SIG-M5 (cell line): ENCODE data around the gene PSMD13.

ENCODE experiments used
- DNase-seq: peaks from one replicate; lab custom pipeline; 2025; lab: John Stamatoyannopoulos, UW

The PSMD13 gene

DNA sequence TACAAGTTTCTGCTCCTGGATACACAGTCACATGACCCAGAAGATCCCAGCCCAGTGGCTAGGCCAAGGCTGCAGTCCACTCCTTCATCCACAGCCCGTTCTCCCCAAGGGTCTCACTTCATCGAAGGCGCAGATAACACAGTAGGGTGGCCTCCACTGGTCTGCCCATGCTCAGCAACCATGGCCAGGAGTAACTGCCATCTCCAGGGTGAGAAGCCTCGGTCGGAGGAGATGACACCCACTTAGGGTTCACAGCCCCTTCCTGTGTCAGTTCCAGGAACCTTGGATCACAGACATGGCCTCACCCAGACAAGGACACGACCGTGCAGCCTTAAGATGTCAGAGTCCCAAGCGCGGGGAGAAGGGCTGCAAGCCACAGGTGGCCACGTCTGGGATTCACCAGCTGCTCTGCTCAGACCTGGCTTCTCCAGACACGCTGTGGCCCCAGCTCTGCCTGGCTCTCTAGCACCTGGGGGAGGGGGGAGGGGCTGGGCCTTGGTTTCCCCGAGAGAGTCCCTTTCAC lies 32.1 kb upstream of the PSMD13 start:
- DNase-seq = no peak

DNA sequence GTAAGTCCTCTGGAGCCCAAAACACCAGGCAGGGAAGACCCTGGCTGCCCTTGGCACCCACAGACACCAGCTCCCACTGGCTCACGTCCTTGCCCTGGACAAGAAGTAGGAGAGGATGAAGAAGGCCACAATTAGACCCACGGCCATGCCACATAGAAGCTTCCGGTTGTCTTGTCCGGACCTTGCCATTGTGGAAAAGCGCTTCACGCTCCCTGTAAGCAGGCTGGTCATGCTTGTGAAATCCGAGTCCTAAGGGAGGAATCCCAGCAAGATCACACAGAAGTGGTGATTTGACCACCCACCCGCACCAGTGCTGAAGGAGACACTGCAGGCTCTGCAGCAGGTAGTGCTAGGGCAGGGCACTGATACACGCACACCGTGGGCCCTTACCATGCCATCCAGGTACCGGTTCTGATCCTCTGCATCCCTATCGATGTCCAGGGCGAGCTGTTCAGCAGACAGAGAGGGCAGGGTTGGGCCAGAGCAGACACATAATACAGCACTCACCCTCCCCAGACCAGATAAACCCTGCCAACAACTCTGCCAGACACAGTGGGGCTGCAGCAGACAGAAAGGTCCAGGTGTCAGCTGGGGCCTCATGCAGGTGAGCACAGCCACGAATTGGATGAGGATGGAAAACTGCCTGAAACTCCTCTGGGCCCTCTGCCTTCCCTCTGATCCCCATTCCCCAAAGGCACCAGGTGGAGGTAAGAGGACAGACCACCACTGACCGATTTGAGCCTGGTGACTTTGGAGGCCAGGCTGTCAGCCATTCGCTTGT lies 31.4 kb upstream of the PSMD13 start:
- DNase-seq = no peak

DNA sequence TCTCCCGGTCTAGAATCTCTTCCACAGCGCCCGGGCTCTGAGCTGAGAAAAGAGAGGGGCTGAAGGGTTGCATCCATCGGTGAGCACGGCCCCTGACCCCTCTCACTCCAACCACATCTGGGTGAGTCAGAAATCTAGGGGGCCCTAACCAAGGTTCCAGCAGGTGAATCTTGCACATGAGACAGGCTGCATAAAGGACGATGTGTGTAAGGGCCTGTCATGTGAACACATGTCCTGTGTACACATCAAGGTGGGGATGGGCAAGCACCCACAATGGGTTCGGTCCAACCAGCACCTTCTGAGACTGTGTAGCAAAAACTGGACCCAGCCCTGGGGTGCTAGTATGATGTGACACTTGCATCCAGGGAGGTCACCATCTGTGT lies 30.8 kb upstream of the PSMD13 start:
- no peak for DNase-seq

DNA sequence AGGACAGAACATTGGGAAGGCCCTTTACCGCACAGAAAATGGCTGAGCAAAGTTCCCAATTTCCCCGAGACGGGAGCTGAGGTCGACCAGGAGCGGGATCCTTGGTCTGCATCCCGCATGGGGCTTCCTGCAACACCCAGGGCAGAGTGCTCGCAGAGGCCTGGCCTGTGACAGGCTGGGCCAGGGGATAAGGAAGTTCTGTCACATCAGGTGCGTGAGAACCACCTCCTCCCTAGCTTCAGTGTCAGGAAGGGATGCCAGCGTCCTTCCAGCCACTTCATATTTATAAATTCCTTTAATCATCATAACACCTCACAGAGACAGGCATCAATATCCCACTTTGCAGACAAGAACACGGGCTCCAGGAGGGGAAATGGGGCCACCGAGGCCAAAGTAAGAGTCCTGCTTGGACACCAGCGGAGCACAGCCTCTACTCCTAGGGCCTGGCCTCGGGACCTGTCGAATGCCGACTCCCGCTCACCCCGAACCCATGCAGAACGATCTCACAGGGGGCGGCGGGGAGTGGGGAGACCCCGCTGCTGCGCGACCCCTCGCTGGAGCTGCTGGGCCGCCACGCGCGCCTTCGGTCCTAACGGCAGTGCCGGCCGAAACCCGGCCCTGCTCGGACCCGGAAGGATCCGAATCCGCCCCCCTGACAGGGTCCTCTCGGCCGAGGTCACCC lies 30.1 kb upstream of the PSMD13 start:
- no peak for DNase-seq

DNA sequence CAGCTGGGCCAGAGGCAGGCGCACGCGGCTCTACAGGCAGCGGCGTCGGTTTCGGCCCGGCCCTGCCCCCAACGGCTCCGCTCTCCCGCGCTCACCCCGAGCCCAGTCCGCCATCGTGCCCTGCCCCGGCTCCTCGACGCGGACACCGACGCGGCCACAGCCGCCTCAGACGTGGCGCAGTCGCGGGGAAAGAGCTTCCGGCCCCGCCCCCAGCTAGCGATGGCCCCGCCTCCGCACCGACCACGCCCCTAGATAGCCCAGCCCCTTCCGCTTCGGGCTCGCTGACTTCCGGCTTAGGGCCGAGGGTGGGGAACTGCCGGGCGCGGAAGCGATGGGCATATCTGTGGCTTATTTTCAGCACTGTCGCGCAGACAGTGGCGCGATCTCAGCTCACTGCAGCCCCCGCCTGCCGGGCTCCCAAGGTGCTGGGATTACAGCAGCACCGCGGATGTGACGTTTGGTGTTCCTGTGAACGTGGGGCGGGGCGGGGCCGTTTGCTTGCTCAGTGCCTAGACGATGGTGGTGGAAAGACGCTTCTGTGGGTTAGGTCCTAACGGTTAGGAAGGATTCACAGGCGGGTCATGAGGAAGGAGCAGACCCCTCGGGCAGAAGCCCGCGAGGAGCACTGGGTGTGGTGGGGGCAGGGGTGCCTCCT lies 29.4 kb upstream of the PSMD13 start, which contains the start of the genes BET1L and RIC8A:
BET1L (minus strand) TSS at position 192 of the 655 bp plus-strand sequence; CDS start at position 114, 78 bp downstream.
RIC8A (plus strand) TSS at position 501 of the 655 bp plus-strand sequence. CDS start 1,147 bp downstream, outside the sequence.
- DNase-seq = peak; percentile 84

DNA sequence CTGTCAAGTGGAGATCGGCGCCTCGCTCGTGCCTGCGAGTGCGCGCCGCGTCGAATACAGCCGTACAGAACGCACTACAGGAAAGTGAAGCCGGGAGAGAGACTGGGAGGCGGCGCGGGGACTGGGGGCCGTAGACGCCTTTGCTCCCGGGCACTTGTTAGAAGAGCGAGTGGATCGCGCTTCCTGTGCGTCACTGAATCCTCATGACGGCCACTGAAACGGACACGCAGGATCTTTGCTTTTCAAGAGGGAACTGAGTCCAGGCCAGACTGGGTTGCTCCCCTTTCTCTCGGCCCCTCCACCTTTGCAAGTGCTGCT lies 29.0 kb upstream of the PSMD13 start:
- no peak for DNase-seq

DNA sequence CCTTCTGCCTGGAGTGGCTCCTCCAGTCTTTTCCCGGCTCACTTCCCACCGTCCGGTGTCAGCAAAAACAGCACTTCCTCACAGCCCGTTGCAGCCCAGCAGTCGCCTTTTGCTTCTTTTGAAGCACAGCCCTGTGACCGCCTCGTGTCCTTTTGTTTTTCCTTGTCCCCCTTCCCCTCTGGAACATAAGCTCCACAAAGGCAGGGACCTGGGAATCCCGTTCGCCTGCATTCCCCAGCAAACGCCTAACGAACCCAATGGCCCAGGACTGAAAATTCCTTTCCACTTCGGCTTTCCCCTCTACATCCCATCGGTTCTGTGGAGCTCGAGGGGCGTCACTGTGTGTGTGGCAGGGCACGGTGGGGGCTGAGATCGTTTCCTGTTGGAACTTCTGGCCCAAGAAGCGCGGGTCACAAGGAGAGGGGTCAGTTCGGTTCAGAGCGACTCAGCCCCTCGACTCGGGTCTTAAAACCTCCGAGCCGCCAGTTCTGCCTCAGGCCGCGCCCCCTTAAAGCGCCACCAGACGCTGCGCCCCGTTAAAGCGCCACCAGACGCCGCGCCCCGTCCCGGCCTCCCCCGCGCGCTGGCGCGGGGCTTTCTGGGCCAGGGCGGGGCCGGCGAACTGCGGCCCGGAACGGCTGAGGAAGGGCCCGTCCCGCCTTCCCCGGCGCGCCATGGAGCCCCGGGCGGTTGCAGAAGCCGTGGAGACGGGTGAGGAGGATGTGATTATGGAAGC lies 28.4 kb upstream of the PSMD13 start:
- DNase-seq = no peak

DNA sequence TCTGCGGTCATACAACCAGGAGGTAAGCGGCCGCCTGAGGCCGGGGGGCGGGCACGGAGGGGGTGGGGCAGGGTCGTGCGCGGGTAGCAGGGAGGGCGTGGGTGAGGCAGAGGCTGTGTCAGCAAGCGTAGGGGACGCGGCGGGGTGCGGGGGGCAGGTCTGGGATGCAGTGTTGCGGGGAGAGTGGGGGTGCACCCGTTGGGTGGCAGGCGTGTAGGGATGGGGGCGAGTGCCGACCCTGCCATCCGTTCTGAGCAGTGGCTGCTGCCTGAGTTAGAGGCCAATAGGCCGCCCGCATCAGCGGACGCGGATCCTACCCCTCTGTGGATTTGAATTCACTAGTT lies 27.9 kb upstream of the PSMD13 start:
- DNase-seq = no peak

DNA sequence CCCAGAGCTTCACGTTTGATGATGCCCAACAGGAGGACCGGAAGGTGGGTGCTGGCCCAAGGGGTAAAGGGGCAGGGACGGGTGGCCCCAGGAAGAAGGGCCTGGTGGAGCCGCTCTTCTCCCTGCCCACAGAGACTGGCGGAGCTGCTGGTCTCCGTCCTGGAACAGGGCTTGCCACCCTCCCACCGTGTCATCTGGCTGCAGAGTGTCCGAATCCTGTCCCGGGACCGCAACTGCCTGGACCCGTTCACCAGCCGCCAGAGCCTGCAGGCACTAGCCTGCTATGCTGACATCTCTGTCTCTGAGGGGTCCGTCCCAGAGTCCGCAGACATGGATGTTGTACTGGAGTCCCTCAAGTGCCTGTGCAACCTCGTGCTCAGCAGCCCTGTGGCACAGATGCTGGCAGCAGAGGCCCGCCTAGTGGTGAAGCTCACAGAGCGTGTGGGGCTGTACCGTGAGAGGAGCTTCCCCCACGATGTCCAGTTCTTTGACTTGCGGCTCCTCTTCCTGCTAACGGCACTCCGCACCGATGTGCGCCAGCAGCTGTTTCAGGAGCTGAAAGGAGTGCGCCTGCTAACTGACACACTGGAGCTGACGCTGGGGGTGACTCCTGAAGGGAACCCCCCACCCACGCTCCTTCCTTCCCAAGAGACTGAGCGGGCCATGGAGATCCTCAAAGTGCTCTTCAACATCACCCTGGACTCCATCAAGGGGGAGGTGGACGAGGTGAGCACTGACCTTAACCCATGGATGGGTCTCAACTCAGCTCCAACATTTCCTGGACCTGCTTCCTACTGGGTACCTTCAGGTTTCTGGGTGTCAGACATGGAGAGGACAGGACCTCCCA lies 27.3 kb upstream of the PSMD13 start:
- no peak for DNase-seq

DNA sequence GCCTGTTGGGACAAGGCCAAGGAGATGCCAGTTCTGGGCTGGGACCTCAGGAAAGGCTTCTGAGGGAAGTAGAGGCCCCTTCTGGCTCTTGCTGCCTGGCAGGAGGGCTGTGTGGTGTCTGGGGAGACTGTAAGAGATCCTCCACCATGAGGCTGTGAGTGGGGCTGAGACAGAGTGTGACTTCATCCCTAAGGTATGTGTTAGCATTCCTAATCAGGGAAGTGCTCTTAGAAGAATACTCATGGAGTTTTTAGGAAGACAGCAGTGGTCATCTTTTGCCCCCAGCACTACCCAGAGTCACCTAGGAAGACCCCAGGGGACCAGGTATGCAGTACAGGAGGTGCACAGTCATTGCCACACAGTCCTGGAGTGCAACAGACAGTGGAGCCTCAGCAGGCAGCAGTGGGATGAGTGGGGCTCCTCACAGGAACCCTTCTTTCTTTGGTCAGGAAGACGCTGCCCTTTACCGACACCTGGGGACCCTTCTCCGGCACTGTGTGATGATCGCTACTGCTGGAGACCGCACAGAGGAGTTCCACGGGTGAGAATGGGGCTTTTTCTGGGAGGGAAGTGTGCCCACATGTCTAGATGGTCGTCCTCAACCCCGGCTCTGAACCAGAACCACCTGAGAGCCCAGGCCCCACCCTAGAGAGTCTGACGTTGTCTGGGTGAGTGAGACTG lies 26.5 kb upstream of the PSMD13 start:
- DNase-seq = no peak

DNA sequence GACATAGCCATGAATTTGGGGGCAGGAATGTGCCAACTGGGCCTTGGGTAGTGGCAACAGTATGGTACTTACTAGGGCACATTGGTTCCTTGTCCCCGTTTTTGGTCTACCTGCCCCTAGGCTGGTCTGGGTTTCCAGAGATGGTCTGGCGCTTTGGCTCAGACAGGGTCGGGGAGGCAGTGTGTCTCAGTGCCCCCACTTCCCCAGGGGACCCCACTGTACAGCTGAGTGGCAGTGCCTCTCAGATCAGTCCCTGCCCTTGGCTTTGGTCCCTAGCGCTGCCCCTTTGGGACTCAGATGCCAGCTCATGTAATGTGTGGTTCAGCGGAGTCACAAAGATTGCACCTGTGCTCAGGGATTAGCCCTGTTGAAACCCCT lies 26.0 kb upstream of the PSMD13 start:
- DNase-seq = no peak

DNA sequence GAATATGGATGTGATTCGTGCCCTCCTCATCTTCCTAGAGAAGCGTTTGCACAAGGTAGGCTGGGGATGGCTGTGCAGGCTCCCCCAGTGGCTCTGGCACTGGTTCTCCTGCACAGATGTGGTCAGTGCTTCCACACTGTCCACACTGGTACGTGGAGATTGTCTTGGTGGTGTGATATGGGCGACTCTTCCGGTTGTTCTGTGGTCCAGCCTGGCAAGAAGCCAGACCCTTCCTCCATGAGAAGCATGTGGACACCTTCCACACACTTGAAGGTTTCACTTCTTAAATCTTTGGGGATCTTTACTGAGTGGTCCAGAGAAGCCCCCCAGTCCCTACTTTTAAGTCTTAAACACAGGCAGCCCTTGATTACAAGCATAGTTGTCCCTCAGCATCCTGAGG lies 25.5 kb upstream of the PSMD13 start:
- no peak for DNase-seq

DNA sequence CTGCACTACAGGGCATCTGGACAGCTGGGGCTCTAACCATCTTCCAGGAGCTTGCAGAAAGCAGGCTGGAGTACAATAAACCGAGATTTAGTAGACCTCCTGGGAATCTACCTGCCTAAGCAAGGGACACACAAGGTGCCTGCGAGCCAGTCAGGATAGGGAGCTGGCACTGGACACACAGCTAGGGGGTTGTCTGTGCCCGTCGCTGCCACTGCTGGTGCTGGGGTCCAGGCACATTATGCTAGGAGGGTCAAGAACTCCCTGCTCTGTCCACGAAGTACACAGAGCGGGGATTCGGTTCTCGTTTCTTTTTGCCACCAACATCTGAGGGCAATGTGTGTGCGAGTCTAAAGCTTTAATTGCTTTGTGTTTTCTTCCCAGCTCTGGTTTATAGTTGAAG lies 25.0 kb upstream of the PSMD13 start:
- no peak for DNase-seq

DNA sequence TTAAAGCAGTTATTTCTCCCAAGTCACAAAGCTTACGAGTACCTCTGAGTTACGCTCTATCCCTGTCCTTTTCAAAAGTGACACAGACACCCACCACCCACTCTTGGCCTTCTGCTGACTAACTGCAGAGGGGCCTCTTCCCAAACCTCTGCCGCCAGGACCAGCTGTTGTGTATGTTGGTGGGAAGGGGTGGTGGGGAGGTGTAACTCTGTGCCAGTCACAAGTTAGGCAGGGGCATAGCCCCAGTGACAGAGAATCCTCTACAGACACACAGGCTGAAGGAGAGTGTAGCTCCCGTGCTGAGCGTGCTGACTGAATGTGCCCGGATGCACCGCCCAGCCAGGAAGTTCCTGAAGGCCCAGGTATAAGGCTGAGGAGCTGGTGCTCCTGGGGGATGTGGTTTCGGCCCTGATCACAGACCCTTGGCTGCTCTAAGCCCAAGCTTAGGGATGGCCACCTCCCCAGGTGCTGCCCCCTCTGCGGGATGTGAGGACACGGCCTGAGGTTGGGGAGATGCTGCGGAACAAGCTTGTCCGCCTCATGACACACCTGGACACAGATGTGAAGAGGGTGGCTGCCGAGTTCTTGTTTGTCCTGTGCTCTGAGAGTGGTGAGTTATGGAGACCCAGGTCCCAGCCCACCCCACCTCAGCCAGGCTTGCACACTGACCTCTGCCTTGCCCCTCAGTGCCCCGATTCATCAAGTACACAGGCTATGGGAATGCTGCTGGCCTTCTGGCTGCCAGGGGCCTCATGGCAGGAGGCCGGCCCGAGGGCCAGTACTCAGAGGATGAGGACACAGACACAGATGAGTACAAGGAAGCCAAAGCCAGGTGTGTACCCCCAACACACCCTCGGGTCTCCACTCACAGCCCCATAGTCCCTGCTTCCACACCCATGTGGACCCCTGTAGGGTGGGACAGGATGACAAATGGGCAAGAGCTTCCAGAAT lies 24.4 kb upstream of the PSMD13 start:
- no peak for DNase-seq

DNA sequence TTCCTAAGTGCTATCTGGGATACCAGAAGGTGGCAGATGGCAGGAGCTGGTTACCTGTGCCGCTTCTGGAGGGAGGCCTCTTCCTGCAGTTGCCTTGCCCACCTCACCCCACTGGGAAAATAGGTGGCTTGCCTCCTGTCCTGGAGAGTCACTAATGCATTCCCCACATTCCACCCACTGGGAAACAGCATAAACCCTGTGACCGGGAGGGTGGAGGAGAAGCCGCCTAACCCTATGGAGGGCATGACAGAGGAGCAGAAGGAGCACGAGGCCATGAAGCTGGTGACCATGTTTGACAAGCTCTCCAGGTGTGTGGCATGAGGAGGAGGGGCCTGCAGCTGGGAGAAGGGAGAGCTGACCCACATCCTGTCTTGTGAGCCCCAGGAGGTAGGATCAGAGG lies 23.7 kb upstream of the PSMD13 start:
- DNase-seq = no peak

DNA sequence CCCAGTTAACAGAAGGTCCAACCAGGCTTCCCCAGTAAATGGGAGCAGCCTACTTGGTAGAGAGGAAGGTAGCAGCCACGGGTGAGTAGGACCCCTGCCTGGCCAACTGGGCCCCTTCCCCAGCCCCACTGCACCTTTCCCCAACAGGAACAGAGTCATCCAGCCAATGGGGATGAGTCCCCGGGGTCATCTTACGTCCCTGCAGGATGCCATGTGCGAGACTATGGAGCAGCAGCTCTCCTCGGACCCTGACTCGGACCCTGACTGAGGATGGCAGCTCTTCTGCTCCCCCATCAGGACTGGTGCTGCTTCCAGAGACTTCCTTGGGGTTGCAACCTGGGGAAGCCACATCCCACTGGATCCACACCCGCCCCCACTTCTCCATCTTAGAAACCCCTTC lies 22.7 kb upstream of the PSMD13 start:
- no peak for DNase-seq

DNA sequence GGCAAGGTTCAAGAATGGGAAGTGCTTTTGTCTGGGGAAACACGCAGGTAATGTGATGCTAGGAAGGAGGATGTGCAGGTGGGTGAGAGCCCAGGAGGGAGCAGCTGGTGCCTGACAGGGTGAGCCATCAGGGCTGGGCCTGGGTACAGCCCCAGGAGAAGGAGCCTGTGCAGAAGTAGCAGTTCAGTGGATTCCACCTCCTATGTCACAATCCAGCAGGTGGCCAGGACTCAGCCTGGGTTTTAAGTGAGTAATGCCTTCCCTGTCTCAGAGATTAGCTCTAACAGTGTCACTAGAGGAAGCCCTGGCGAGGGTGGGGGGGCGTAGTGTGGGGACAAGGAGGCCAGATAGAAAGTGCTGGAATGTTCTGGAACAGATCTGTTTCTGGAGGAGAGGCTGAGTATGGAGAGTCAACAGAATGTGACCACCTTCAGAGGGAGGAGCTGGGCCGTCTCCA lies 21.2 kb upstream of the PSMD13 start:
- DNase-seq = no peak

DNA sequence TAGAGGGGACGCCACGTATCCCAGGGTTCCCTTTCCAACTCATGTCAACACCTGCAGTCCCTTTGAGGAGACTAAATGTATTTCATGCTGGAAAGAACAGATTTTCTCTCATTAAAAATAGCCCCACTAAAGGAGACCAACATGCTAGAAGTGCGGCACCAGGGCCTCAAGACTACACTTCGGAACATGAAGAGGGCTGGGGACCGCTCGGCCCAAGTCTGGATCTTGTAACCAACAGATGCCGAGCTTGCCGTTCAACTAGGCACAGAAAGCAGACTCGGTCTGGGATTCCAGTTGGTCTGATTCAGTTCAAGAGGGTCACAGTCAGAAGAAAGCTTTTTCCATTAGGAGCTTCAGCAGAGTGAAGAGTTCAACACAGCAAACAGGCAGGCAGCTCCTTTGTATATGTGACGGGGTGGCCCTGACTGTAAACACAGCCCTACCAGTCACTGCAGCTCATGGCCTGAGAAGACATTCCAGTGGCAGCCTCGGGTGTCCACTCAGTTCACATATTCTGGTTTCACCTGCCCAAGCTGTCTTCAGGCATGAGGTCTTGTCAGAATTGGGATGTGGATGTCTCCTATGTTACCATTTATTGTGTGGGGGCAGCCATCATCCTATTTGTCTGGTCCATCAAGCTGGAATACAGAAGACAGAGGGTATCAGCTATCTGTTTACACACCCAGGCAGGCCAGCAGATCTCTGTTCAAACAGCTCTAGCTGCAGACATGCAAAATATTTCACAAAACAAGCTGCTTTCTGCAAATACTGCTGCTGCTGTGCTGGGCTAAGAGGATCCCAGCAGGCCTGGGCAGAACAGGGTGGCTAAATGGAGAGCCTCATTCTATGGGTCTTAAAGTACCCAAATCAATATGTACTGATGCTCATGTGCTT lies 20.4 kb upstream of the PSMD13 start:
- DNase-seq = no peak

DNA sequence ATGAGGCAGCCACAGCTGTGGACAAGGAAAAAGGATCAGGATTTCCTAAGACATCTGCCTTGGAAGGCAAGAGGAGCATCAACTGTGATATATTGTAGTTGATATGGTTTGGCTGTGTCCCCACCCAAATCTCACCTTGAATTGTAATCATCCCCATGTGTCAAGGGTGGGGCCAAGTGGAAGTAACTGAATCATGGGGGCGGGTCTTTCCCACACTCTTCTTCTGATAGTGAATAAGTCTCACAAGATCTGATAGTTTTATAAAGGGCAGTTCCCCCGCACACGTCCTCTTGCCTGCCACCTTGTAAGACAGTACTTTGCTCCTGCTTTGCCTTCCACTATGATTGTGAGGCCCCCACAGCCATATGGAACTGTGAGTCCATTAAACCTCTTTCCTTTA lies 19.1 kb upstream of the PSMD13 start:
- no peak for DNase-seq
